Activated CD8-positive, alpha-beta T cell treated with anti-CD3 and anti-CD28 coated beads for 36 hours (primary cell): ENCODE data around the gene TMCC1. TPM values are rescaled to one million over a fixed set of nuclear protein-coding genes. Genes with fewer than 3 reads are reported as not detected.

ENCODE experiments used
- ATAC-seq: fragments of 200-7000 bp; cut with Tn5 transposase; one replicate; pipeline ENCODE4 v1.10.0; 2021; ENCODE audit warnings: mild to moderate bottlenecking, moderate library complexity
- CTCF ChIA-PET: fragments of 350-600 bp; sonication (Branson Sonifier 250); formaldehyde crosslinking; loops from one replicate; lab custom pipeline; 2021; ENCODE audit warnings: antibody characterized with exemption; lab: Charles Lee
- POLR2A ChIA-PET: fragments of 350-600 bp; sonication (Branson Sonifier 250); formaldehyde crosslinking; loops from one replicate; lab custom pipeline; 2021; ENCODE audit warnings: antibody characterized with exemption; lab: Charles Lee
- DNase-seq: peaks from one replicate; pipeline ENCODE4 v3.0.0-alpha.2; 2020
- H3K27ac Mint-ChIP-seq: one replicate; pipeline ENCODE4 v1.8.0; 2021; ENCODE audit warnings: mild to moderate bottlenecking, mixed read lengths
- H3K27me3 Mint-ChIP-seq: one replicate; pipeline ENCODE4 v1.8.0; 2021; ENCODE audit warnings: mixed read lengths
- H3K36me3 Mint-ChIP-seq: one replicate; pipeline ENCODE4 v1.8.0; 2021; ENCODE audit warnings: low read depth, mixed read lengths
- H3K4me1 Mint-ChIP-seq: one replicate; pipeline ENCODE4 v1.8.0; 2021; ENCODE audit warnings: low read depth, mixed read lengths
- H3K4me3 Mint-ChIP-seq: one replicate; pipeline ENCODE4 v1.8.0; 2021; ENCODE audit warnings: mild to moderate bottlenecking, moderate library complexity, mixed read lengths
- H3K9me3 Mint-ChIP-seq: one replicate; pipeline ENCODE4 v1.8.0; 2021; ENCODE audit warnings: mixed read lengths
- CTCF ChIP-seq: fragments of 200-600 bp; IDR thresholded peaks from one replicate; pipeline ENCODE4 v1.8.0; 2022; ENCODE audit warnings: antibody characterized with exemption, mild to moderate bottlenecking
- intact Hi-C: fragments of 100-400 bp; cut with micrococcal nuclease; formaldehyde crosslinking; loops from one replicate; pipeline ENCODE4 v1.10.0; 2022
- total RNA-seq, 2 experiments: library from RNA; stranded (reverse); gene quantifications; one replicate each; pipeline ENCODE4 v1.2.3, GENCODE V29; 2021

The TMCC1 gene
- total RNA-seq, 2 experiments from 2014 or later, result 14.1 to 18.0 TPM

GRCh38 chr3:129623447-129624118 lies 269.9 kb downstream of the TMCC1 start:
- no peaks in the 10 kb centered on the region for H3K9me3 Mint-ChIP-seq
- intact Hi-C loops, result no loop called here
- ChIA-PET POLR2A (no interaction called here), CTCF (no interaction called here)
- no peak overlapping the region for H3K4me3 Mint-ChIP-seq
- no peaks in the 10 kb centered on the region for H3K27me3 Mint-ChIP-seq
- H3K36me3 Mint-ChIP-seq, result no peaks in the 10 kb centered on the region
- H3K27ac Mint-ChIP-seq, result no peak overlapping the region
- peaks cover 19% of the 10 kb centered on the region for H3K4me1 Mint-ChIP-seq
- ATAC-seq, result no peak
- TF ChIP-seq CTCF, result no peak
- no peak for DNase-seq

GRCh38 chr3:129622933-129623332 lies 270.6 kb downstream of the TMCC1 start:
- TF ChIP-seq CTCF, result no peak
- no peak for ATAC-seq
- peaks cover 17% of the 10 kb centered on the region for H3K4me1 Mint-ChIP-seq
- intact Hi-C loops, result no loop called here
- H3K27me3 Mint-ChIP-seq, result no peaks in the 10 kb centered on the region
- no peaks in the 10 kb centered on the region for H3K36me3 Mint-ChIP-seq
- no peaks in the 10 kb centered on the region for H3K9me3 Mint-ChIP-seq
- CTCF ChIA-PET, result no interaction called here
- no peak overlapping the region for H3K4me3 Mint-ChIP-seq
- no peak for DNase-seq
- POLR2A ChIA-PET, result no interaction called here
- no peak overlapping the region for H3K27ac Mint-ChIP-seq

- no peaks in the 10 kb centered on the region for H3K27me3 Mint-ChIP-seq
- ChIA-PET POLR2A (no interaction called here), CTCF (no interaction called here)
- H3K36me3 Mint-ChIP-seq, result no peaks in the 10 kb centered on the region
- no peak for ATAC-seq
- no peaks in the 10 kb centered on the region for H3K9me3 Mint-ChIP-seq
- no peak for TF ChIP-seq CTCF
- H3K4me3 Mint-ChIP-seq, result no peak overlapping the region
- intact Hi-C loops, result no loop called here
- peaks cover 12% of the 10 kb centered on the region for H3K4me1 Mint-ChIP-seq
- DNase-seq, result no peak
- no peak overlapping the region for H3K27ac Mint-ChIP-seq
Measured at GRCh38 chr3:129622226-129622874, 271.2 kb downstream of the TMCC1 start.

- ChIA-PET POLR2A (no interaction called here), CTCF (no interaction called here)
- Mint-ChIP-seq H3K4me1 (peaks cover 12% of the 10 kb centered on the region), H3K9me3 (no peaks in the 10 kb centered on the region), H3K36me3 (no peaks in the 10 kb centered on the region), H3K4me3 (no peak overlapping the region), H3K27me3 (no peaks in the 10 kb centered on the region), H3K27ac (no peak overlapping the region)
- no peak for DNase-seq
- no peak for ATAC-seq
- intact Hi-C loops, result no loop called here
- no peak for TF ChIP-seq CTCF
Measured at GRCh38 chr3:129621626-129622225, 271.8 kb downstream of the TMCC1 start.
